HG02623 (cell line): ENCODE results near the gene CLEC4M.
"Not testable (repeated sequence)": the region's sequence is repeated elsewhere in the genome, so short reads cannot be mapped to it uniquely, and the experiment has no call there.

Experiments used
- ATAC-seq: cut with Tn5 transposase; IDR thresholded peaks from one replicate; pipeline ENCODE4 v1.9.1; 2021; ENCODE audit warnings: moderate library complexity; ENCODE audit not compliant: unreplicated experiment

The CLEC4M gene

DNA sequence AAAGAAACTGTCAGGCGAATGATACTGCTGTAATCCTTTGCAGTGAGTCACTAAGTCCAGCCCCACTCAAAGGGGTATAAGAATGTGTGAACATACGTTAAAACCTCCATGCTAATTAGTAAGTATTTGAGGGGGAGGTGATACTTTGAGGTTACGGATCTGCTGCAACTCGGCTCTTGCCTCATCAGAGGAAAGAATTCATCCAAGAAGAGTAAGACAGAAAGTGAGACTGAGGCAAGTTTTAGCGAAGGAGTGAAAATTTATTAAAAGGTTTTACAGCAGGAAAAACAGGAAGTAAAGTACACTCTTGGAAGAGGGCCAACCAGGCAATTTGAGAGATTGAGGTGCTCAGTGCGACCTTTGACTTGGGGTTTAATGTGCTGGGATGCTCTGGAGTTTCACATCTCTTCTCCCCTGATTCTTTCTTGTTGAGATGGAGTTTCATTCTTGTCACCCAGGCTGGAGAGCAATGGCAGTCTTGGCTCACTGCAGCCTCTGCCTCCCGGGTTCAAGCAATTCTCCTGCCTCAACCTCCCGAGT is 9.8 kb downstream of the CLEC4M start:
- ATAC-seq = no peak

DNA sequence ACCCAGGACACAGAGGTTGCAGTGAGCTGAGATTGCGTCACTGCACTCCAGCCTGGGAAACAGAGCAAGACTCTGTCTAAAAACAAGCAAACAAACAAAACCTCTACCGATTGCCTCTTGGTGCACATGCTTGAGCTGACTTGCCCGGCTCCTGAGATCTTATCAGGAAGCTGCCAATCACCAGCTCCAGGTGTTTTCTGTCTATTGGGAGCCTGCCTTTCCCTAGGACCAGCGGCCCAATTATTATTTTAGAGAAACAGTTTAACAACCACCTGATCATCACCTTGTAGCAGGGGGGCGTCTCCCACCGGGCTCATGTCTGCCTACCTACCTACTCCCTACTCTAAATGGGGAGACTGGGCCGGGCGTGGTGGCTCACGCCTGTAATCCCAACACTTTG is 10.8 kb downstream of the CLEC4M start:
- no peak for ATAC-seq

DNA sequence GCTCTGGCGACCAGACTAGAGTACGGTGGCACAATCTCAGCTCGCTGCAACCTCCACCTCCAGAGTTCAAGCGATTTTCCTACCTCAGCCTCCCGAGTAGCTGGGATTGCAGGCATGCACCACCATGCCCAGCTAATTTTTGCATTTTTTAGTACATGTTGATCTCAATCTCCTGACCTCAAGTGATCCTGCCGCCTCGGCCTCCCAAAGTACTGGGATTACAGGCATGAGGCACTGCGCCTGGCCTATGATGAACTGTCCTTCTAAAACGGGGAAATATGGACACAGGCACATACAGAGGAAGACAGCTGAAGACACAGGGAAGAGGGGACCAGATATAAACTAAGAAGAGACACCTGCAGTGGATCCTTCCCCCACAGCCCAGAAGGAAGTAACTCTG is 12.7 kb downstream of the CLEC4M start:
- no peak for ATAC-seq

DNA sequence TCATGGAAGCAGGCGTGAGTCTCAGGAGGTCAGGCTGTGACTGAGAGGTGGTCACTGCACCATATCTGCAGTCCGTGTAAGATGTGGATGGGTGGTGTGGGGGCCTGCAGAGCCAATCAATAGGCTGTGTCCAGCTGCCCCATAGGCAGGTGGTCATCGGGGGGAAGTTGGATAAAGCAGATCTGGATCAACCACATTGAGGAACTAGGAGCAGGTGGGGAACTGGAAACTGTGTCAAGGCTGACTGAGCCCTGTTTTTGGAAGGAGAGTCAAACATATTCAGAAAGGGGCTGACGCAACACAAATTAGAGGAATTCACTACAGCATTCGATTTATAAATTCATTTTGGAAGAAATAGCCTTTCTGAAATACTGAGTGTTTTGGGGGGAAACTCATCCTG is 15.0 kb downstream of the CLEC4M start:
- ATAC-seq = no peak

DNA sequence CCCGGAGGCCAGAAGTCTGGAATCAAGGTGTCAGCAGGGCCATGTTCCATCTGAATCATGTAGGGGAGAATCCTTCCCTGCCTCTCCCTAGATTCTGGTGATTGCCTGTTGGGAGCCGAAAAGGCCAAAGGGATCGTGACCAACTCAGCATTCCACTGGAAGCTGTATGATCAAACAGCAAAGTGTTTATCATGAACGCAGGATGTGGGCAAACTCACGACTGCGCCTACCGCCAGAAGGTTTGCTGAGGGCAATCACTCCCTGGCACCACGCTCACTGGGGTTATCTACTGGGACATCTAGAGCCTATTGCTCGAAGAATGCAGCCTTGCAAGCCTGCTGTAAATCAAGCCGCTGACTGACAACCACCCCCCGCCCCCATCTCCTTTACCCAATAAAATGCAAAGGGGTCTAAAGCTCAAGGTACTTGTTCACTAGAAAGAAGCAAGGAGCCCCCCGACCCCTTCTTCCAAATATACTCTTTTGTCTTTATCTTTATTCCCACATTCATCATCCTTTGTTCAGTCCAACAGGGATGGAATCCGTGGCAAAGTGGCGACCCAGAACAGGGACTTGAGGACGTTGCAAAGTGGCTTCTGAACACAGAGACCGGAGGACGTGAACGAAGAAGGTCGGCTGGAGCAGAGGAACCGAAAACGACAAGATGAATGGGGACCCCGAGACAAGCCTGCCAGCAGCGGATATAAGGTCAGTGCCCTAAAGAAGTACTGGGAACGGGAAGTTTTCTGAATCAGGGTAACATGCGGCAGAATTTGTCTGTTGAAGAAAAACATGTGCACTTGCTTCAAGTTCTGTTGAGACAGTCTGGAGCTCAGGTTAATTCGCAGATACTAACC is 16.8 kb downstream of the CLEC4M start:
- ATAC-seq = no peak

DNA sequence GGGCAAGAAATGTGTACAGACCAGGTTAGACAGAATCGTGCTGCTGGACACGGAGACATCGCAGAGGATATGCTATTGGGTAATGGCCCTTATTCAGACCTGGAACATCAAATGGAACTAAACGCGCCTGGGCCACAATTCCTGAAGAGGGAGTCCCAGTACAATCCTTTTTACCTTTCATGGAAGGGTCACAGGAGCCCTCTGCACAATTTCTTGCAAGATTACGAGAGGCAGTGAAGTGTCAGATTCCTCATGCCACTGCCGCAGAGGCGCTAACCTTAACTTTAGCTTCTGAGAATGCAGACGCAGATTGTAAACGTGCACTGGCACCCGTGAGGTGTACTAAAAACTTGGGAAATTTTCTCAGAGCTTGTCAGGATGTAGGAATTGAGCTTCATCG is 18.1 kb downstream of the CLEC4M start:
- ATAC-seq = no peak

DNA sequence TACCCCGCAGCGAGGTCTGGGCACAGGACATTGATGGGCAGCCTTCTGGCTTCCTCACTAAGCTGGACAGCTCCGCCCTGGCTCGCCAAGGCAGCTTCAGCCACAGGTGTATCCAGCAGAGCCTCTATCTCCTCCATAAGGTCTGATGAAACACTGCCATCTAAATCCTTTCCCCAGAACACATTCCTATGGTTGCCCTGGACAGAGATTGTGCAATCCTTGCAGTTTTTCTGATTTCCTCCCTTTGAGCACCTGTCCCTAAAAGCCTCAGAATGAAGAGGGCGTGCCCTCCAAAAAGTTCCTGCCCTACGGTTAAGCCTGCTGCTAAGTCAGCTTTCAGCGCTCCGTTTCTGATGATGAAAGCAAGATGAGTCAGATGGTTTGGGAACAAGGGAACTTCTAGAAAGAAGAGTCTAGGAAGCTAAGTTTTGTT is 21.0 kb downstream of the CLEC4M start:
- ATAC-seq = no peak

DNA sequence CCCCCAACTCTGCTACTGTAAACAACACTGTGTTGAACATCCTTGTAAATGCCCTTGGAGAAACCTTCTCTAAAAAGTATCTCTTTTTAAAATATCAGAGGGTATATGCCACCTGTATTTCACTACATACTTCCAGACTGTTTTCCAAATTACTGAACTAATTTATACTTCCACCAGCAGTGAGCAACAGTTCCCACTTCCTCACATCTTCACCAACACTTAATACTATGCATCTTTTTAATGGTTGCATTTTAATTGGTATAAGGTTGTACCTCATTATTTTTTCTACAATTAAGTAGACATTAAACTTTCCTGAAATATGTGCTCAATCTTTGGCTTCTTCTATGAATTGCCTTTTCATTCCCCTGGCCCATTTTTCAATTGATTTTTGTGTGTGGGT is 21.8 kb downstream of the CLEC4M start:
- no peak for ATAC-seq

DNA sequence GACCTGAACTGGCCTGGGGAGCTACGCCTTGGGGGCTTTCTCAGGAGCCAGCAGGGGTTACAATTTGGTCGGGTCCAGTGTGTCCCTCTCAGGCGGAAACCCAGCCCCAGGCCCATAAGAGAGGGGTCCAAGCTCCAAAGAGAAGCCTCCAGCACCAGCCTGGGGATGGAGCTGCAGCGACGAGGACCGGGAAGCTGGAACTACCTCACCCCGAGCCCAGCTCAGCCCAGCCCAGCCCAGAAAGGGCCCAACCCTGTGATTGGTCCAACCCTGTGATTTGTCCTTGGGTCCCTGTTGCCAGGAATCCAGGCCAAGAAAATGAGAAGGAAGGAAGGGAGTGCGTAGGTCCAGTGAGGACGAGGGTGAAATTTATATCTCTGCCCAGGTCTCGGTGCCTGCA is 24.1 kb downstream of the CLEC4M start:
- no peak for ATAC-seq

DNA sequence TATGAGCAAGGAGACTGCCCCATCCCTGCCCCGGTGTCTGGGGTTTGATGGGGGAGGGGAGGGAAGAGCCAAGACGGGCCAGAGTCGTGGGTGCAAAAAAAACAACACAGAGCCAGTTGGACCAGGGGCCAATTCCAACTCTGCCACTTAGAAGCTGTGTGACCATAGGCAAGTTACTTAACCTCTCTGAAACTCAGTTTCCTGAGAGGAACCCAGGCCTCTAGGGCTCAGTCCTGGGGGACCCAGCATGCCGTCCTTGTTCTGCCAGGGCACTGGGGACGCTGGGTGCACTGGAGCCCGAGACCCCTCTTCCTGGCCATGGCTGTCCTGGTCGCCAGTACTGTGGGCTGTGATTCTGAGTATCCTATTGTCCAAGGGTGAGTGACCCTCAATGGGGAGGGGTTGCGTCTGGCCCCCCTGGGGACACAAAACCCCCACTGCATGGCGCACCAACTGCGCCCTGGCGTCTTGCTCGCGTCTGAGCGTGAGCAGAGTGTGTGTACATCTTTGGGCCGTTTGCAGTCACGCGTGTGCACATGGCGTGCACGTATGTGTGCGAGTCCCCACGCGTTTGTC is 24.6 kb downstream of the CLEC4M start:
- ATAC-seq = no peak

DNA sequence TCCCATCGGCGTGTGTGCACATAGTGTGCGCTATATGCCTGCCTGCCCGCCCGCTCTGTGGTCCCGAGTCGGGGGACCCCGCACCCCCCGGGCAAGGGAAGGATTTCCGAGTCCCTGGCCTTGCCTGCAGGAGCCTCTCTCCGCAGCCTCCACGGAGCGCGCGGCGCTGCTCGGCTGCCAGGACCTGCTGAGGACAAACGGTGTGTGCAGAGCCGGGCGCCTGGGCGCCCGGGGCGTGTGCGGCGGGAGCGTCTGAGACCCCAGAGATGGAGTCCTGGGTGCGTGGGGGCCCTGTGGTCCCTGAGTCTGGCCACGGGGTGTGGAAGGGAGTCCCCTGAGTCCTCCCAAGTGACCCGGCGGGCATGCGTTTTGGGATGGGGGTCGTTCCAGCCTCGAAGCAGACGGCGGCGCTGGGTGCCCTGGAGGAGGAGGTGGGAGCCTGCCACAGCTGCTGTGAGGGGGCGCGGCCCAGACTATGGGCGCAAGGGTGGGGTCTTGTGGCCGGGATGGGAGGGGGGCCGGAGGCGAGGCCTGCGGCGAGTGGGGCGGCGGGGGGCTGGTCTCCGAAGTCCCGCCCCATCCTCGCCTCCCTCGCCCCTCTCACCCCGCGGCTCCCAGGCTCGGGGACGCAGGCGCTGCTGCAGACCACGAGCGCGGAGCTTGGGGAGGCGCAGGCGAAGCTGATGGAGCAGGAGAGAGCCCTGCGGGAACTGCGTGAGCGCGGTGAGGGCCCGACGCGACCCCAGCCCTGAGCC is 25.3 kb downstream of the CLEC4M start:
- no peak for ATAC-seq

DNA sequence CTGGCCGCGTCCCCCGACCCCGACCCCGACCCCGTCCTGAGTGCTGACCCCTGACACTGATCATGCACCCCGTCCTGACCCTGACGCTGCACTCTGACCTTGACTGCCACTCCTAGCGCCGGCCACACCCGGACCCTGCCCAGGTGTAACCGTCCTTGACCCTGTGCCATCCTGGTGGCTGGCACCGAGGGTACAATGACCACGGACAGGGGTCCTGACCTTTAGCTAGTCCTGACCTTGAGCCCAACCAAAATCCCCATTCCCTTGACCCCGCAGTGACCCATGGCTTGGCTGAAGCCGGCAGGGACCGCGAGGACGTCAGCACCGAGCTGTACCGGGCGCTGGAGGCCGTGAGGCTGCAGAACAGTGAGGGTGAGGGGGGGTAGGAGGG is 25.9 kb downstream of the CLEC4M start:
- ATAC-seq = no peak

DNA sequence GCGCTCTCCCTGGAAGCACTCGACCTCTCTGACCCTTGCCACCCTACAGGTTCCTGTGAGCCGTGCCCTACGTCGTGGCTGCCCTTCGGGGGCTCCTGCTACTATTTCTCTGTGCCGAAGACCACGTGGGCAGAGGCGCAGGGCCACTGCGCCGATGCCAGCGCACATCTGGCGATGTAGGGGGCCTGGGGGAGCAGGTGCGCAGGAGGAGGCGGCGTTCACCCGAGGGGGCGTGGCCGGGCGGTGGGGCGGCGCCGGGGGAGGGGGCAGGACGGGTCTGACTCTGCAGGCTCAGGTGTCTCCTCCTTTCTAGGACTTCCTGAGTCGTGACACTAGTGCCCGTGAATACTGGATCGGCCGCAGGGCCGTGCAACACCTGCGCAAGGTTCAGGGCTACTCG is 26.4 kb downstream of the CLEC4M start:
- no peak for ATAC-seq

DNA sequence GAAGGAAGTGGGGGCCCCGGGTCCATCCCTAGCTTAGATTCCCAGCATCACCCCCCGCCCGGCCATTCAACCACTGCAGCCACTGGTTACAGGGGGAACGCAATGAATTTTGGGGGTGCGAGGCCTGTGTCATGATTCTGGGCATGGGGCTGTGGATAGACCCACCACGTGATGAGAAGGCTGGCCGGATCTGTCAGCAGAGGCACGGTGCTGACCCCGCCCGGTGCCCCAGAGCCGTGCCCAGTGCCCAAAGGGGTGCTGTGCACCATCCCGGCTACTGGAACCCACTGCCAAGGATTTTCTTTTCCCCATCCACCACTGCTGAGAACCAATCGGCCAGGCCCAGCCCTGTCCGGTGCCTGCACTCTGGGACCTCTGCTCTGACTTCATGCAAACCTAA is 27.4 kb downstream of the CLEC4M start:
- ATAC-seq = no peak

DNA sequence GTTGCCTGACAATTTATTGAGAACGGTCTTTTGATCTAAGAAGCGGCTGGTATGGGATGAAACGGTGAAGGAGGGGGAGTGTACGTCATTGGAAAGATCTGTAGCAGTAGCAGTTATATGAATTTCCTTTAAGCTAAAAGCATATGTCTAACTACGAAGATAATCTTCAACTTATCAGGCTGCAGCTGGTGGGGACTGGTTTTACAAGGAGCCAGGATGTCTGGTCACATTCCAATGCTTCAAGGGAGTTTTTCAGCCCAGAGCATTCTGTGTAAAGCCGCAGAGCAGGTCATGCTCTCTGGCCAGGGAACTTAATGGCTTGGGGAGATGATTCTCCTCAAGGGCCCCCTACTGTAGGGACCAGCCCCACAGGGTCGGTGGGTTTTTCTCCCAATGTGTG is 29.2 kb downstream of the CLEC4M start:
- ATAC-seq = no peak

DNA sequence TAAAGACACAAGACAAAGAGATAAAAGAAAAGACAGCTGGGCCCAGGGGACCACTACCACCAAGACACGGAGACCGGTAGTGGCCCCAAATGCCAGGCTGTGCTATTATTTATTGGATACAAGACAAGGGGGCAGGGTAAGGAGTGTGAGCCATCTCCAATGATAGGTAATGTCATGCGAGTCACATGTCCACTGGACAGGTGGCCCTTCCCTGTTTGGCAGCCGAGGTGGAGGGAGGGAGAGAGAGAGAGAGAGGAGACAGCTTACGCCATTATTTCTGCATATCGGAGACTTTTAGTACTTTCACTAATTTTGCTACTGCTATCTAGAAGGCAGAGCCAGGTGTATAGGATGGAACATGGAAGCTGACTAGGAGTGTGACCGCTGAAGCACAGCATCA is 29.7 kb downstream of the CLEC4M start:
- ATAC-seq = not testable (repeated sequence)

DNA sequence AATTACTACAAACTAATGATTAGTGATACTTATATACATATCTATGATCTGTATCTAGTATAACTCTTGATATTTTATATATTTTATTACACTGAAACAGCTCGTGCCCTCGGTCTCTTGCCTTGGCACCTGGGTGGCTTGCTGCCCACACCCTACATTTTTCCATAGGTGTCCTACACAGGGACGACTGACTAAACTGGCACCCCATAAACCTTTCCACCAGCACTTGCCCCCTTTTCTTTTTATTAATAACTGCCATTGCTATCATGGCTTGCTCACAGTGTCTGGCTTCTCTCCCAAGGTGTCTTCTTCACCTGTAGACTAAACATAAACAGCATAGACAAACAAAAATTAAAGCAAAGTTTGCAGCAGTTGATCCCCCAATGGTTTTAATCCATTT is 30.4 kb downstream of the CLEC4M start:
- no peak for ATAC-seq

DNA sequence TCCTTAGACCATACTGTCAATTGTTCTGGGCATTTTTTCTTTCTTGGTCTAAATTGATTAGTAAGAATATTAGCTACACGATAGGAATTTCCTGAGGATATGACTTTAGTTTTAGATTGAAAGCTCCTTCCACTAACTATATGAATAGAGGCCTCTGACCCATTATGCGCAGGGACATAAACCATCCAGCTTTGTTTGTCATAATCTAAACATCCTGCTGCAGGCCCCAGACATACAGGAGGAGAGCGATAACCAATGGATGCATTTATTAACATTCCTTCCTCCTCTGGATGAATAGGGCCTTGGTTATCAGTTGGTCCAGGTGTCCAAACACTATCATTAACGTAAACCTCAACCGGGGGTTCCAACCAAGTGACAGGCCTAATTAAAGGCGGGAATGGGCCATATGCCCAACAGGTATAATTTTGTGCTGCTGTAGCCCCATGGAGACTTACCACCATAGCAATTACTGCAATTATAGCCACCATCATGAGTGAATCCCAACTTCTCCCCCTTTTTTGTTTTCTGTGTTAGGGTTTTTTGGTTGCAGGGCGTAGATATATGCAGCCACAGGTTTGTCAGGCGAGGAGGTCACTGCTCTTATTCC is 32.6 kb downstream of the CLEC4M start:
- ATAC-seq = no peak

DNA sequence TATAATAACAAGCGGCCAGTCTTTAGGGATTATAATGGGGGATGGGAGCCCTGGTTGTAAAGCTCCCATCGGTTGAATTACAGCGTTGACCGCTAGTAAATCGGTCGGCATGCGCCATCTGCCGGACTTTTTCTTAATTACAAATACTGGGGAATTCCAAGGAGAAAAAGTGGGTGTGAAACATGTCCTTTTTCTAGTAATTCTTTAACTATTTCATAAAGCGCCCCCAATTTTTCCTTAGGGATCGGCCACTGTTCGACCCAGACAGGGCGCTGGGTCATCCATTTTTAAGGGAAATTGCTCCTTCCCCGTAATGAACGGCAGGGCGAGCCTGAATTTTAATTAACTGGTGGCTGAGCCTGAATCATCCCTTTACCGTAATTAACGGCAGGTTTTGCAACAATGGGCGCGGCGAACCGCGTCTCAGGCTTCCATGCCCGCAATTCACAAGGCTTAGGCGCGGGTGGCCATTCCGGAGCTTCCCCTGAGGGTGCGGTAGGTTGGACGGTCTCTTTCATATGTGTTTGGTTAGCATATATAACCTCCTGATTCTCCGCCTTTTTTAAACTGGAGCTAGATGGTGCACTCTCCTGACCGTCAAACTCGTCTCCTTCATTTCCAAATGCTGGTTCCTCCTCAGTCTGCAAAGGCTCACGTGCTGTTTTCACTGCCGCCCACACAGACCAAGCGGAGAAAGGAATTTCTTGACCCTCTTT is 36.8 kb downstream of the CLEC4M start:
- no peak for ATAC-seq

DNA sequence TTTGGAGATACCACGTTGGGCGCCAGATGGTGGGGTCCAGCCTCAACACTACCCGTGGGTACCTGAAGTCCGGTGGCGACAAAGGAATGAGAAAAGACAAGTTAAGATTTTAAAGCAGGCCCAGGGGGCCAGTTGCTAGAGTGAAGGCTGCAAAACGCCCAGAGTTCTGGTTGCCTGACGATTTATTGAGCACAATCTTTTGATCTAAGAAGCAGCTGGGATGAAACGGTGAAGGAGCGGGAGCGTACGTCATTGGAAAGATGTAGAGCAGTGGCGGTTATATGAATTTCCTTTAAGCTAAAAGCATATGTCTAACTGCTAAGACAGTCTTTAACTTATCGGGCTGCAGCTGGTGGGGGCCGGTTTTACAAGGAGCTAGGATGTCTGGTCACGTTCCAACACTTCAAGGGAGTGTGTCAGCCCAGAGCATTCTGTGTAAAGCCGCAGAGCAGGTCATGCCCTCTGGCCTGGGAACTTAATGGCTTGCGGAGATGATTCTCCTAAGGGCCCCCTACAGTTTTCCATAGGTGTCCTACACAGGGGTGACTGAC is 38.1 kb downstream of the CLEC4M start:
- ATAC-seq = no peak
